WTC11 (cell line): ENCODE measurements around the gene TOP2A. TPM values are rescaled to one million over a fixed set of nuclear protein-coding genes. Genes with fewer than 3 reads are reported as not detected.

Experiments used
- ATAC-seq: fragments of 200-7000 bp; cut with Tn5 transposase; 2 replicates; pipeline ENCODE4 v1.10.0; 2021; ENCODE audit warnings: mild to moderate bottlenecking, moderate library complexity
- CTCF ChIA-PET: fragments of 300-600 bp; sonication (Branson Sonifier 250); formaldehyde crosslinking; loops from one replicate; lab custom pipeline; 2021; ENCODE audit warnings: antibody characterized with exemption; lab: Charles Lee
- POLR2A ChIA-PET: fragments of 350-600 bp; sonication (Branson Sonifier 250); formaldehyde crosslinking; loops from one replicate; lab custom pipeline; 2021; ENCODE audit warnings: antibody characterized with exemption; lab: Charles Lee
- DNase-seq: peaks from one replicate; pipeline ENCODE4 v3.0.0; 2021; ENCODE audit warnings: low spot score
- H3K27ac Mint-ChIP-seq: 2 replicates; pipeline ENCODE4 v1.8.0; 2021; ENCODE audit warnings: mixed read lengths
- H3K27me3 Mint-ChIP-seq: 2 replicates; pipeline ENCODE4 v1.8.0; 2021; ENCODE audit warnings: low read depth, mild to moderate bottlenecking, moderate library complexity, mixed read lengths
- H3K36me3 Mint-ChIP-seq: 2 replicates; pipeline ENCODE4 v1.8.0; 2021; ENCODE audit warnings: mixed read lengths
- H3K4me1 Mint-ChIP-seq: 2 replicates; pipeline ENCODE4 v1.8.0; 2022; ENCODE audit warnings: mixed read lengths
- H3K4me3 Mint-ChIP-seq: 2 replicates; pipeline ENCODE4 v1.8.0; 2021; ENCODE audit warnings: mild to moderate bottlenecking, moderate library complexity, mixed read lengths
- H3K9me3 Mint-ChIP-seq: 2 replicates; pipeline ENCODE4 v1.8.0; 2021; ENCODE audit warnings: mixed read lengths
- ATF6 ChIP-seq: sonication (generic); formaldehyde crosslinking; IDR thresholded peaks from 2 replicates; pipeline ENCODE4 v1.8.1; 2023; ENCODE audit warnings: mild to moderate bottlenecking, missing genetic modification reagents
- CBFB ChIP-seq: sonication (generic); formaldehyde crosslinking; IDR thresholded peaks from 2 replicates; pipeline ENCODE4 v1.8.1; 2022; ENCODE audit warnings: mild to moderate bottlenecking, low read depth, missing genetic modification reagents
- CREM ChIP-seq: sonication (generic); formaldehyde crosslinking; IDR thresholded peaks from 2 replicates; pipeline ENCODE4 v1.8.1; 2022; ENCODE audit warnings: mild to moderate bottlenecking, missing genetic modification reagents, moderate library complexity
- E2F1 ChIP-seq: sonication (generic); formaldehyde crosslinking; IDR thresholded peaks from 2 replicates; pipeline ENCODE4 v1.8.0; 2022; ENCODE audit warnings: mild to moderate bottlenecking, missing genetic modification reagents
- HMGA2 ChIP-seq: fragments of 250-450 bp; sonication (Bioruptor Pico); IDR thresholded peaks from 2 replicates; pipeline ENCODE4 v1.4.0; 2021; ENCODE audit warnings: mild to moderate bottlenecking, moderate library complexity
- MYBL2 ChIP-seq: sonication (generic); formaldehyde crosslinking; IDR thresholded peaks from 2 replicates; pipeline ENCODE4 v1.8.1; 2023; ENCODE audit warnings: mild to moderate bottlenecking, moderate library complexity, missing genetic modification reagents
- NFATC4 ChIP-seq: fragments of 250-450 bp; sonication (Bioruptor Pico); IDR thresholded peaks from 2 replicates; pipeline ENCODE4 v1.9.0; 2021; ENCODE audit warnings: mild to moderate bottlenecking
- NFYB ChIP-seq: sonication (generic); formaldehyde crosslinking; conservative IDR thresholded peaks from 2 replicates; pipeline ENCODE4 v1.8.0; 2022; ENCODE audit warnings: low read depth, missing genetic modification reagents
- NR2C2 ChIP-seq: sonication (generic); formaldehyde crosslinking; IDR thresholded peaks from 2 replicates; pipeline ENCODE4 v1.8.0; 2022; ENCODE audit warnings: mild to moderate bottlenecking, missing genetic modification reagents
- NR3C1 ChIP-seq: sonication (generic); formaldehyde crosslinking; conservative IDR thresholded peaks from 2 replicates; pipeline ENCODE4 v1.8.1; 2023; ENCODE audit warnings: low read depth, mild to moderate bottlenecking, missing genetic modification reagents
- PREB ChIP-seq: sonication (generic); formaldehyde crosslinking; IDR thresholded peaks from 2 replicates; pipeline ENCODE4 v1.8.1; 2022; ENCODE audit warnings: mild to moderate bottlenecking, missing genetic modification reagents, moderate library complexity, borderline replicate concordance
- SMAD3 ChIP-seq: sonication (generic); formaldehyde crosslinking; IDR thresholded peaks from 2 replicates; pipeline ENCODE4 v1.8.0; 2022; ENCODE audit warnings: missing genetic modification reagents, mild to moderate bottlenecking, borderline replicate concordance
- ZNF138 ChIP-seq: sonication (generic); formaldehyde crosslinking; conservative IDR thresholded peaks from 2 replicates; pipeline ENCODE4 v1.8.1; 2022; ENCODE audit warnings: mild to moderate bottlenecking, moderate library complexity, missing genetic modification reagents
- ZNF671 ChIP-seq: fragments of 250-450 bp; sonication (Bioruptor Pico); IDR thresholded peaks from 2 replicates; pipeline ENCODE4 v1.8.0; 2021; ENCODE audit warnings: mild to moderate bottlenecking
- total RNA-seq: library from RNA; stranded (reverse); gene quantifications from 3 replicates; pipeline ENCODE4 v1.2.3, GENCODE V29; 2021
- TF ChIP-seq, protein P1 (sequence below): fragments of 250-450 bp; sonication (Bioruptor Pico); conservative IDR thresholded peaks from 2 replicates; pipeline ENCODE4 v1.9.0; 2021; ENCODE audit warnings: mild to moderate bottlenecking
- TF ChIP-seq, protein P2 (sequence below): fragments of 200-600 bp; IDR thresholded peaks from 2 replicates; pipeline ENCODE4 v1.8.0; 2022; ENCODE audit warnings: antibody characterized with exemption
- TF ChIP-seq, protein P3 (sequence below): sonication (generic); formaldehyde crosslinking; IDR thresholded peaks from 2 replicates; pipeline ENCODE4 v1.8.1; 2022; ENCODE audit warnings: low read depth, mild to moderate bottlenecking, moderate library complexity, missing genetic modification reagents, borderline replicate concordance
- TF ChIP-seq, protein P4 (sequence below): sonication (generic); formaldehyde crosslinking; conservative IDR thresholded peaks from 2 replicates; pipeline ENCODE4 v1.8.1; 2023; ENCODE audit warnings: mild to moderate bottlenecking, low read depth, missing genetic modification reagents, moderate library complexity

TOP2A gene
- total RNA-seq, 1 experiment from 2014 or later, result 307 TPM

- Mint-ChIP-seq H3K27ac (peak overlapping the region; percentile 58; the same call in 1 of the 2 replicates), H3K4me3 (no peak overlapping the region), H3K4me1 (peaks cover 38% of the 10 kb centered on the region), H3K9me3 (no peaks in the 10 kb centered on the region), H3K36me3 (peaks cover 41% of the 10 kb centered on the region), H3K27me3 (no peaks in the 10 kb centered on the region)
- DNase-seq (no peak), ATAC-seq (no peak)
- POLR2A ChIA-PET, result no interaction called here
- CTCF ChIA-PET, result interaction anchor here (0.6 to 3.0 kb wide), 4 partner anchors 10 to 1540 kb away, joined by 3 to 10 read pairs (median 4); no protein-coding TSS in a partner anchor
- TF ChIP-seq PREB (CRISPR knock-in tag), result no peak
Measured at GRCh38 chr17:40453881-40454612, 36.4 kb upstream of the TOP2A start.

DNA sequence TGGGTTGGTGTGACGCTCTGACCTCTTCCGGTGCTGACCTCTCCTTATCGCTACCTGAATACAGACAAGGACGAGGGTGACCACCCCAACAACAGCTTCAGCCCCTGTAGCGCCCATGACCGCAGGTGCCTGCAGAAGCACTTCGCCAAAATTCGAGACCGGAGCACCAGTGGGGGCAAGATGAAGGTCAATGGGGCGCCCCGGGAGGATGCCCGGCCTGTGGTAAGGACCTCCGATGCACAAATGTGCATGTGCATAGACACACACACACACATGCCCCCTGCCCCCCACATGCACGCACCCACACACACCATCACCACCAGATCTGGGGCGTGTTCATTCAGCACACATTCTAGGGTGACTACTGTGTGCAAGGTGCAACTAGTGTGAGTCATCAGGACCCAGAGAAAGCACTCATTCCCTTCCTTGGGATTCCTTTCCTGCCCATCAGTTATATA lies 35.3 kb upstream of the TOP2A start:
- no peak for ATAC-seq
- POLR2A ChIA-PET, result no interaction called here
- H3K4me1 Mint-ChIP-seq, result peaks cover 32% of the 10 kb centered on the region
- peaks cover 41% of the 10 kb centered on the region for H3K36me3 Mint-ChIP-seq
- no peak overlapping the region for H3K4me3 Mint-ChIP-seq
- no peaks in the 10 kb centered on the region for H3K9me3 Mint-ChIP-seq
- no peak overlapping the region for H3K27ac Mint-ChIP-seq
- CTCF ChIA-PET, result interaction anchor here (0.9 to 17.3 kb wide), 2 partner anchors 9 to 22 kb away, joined by 4 to 293 read pairs; no protein-coding TSS in a partner anchor
- H3K27me3 Mint-ChIP-seq, result no peaks in the 10 kb centered on the region
- no peak for DNase-seq
- TF ChIP-seq NFATC4 (no peak), ZNF671 (CRISPR knock-in tag) (no peak), SMAD3 (no peak), CBFB (CRISPR knock-in tag) (no peak), NFYB (no peak), ATF6 (no peak), E2F1 (CRISPR knock-in tag) (no peak), ZNF138 (no peak), HMGA2 (CRISPR knock-in tag) (no peak), NR3C1 (no peak), MYBL2 (CRISPR knock-in tag) (no peak), NR2C2 (CRISPR knock-in tag) (no peak), CREM (no peak)
- TF ChIP-seq, protein P1, sequence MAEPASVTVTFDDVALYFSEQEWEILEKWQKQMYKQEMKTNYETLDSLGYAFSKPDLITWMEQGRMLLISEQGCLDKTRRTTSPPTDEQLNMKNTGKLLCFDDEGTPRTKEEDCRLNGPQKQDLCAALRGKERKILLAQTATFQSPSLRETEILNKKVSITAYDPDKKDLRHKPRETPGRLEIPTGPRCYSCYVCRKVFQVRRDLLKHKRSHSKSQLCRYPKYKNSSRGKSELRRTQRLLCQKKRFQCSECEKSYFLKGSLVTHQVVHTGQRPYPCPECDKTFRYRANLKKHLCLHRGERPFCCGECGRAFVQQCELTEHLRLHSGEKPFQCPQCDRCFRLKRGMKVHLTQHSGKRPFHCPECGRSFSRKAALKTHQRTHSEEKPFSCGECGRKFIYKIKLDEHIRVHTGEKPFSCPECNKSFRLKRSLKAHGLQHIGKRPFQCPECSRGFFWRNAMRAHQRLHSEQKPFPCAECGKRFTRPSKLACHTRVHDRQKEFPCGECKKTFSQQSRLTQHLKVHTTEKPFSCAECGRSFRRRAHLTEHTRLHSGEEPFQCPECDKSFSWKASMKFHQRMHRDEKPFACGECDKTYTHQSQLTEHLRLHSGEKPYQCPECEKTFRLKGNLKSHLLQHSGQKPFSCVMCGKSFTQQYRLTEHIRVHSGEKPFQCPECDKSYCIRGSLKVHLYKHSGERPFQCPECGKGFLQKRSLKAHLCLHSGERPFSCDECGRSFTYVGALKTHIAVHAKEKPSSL (CRISPR knock-in tag), result no peak
- TF ChIP-seq, protein P2, sequence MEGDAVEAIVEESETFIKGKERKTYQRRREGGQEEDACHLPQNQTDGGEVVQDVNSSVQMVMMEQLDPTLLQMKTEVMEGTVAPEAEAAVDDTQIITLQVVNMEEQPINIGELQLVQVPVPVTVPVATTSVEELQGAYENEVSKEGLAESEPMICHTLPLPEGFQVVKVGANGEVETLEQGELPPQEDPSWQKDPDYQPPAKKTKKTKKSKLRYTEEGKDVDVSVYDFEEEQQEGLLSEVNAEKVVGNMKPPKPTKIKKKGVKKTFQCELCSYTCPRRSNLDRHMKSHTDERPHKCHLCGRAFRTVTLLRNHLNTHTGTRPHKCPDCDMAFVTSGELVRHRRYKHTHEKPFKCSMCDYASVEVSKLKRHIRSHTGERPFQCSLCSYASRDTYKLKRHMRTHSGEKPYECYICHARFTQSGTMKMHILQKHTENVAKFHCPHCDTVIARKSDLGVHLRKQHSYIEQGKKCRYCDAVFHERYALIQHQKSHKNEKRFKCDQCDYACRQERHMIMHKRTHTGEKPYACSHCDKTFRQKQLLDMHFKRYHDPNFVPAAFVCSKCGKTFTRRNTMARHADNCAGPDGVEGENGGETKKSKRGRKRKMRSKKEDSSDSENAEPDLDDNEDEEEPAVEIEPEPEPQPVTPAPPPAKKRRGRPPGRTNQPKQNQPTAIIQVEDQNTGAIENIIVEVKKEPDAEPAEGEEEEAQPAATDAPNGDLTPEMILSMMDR, result no peak
- TF ChIP-seq, protein P3, sequence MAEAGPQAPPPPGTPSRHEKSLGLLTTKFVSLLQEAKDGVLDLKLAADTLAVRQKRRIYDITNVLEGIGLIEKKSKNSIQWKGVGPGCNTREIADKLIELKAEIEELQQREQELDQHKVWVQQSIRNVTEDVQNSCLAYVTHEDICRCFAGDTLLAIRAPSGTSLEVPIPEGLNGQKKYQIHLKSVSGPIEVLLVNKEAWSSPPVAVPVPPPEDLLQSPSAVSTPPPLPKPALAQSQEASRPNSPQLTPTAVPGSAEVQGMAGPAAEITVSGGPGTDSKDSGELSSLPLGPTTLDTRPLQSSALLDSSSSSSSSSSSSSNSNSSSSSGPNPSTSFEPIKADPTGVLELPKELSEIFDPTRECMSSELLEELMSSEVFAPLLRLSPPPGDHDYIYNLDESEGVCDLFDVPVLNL (CRISPR knock-in tag), result no peak
- TF ChIP-seq, protein P4, sequence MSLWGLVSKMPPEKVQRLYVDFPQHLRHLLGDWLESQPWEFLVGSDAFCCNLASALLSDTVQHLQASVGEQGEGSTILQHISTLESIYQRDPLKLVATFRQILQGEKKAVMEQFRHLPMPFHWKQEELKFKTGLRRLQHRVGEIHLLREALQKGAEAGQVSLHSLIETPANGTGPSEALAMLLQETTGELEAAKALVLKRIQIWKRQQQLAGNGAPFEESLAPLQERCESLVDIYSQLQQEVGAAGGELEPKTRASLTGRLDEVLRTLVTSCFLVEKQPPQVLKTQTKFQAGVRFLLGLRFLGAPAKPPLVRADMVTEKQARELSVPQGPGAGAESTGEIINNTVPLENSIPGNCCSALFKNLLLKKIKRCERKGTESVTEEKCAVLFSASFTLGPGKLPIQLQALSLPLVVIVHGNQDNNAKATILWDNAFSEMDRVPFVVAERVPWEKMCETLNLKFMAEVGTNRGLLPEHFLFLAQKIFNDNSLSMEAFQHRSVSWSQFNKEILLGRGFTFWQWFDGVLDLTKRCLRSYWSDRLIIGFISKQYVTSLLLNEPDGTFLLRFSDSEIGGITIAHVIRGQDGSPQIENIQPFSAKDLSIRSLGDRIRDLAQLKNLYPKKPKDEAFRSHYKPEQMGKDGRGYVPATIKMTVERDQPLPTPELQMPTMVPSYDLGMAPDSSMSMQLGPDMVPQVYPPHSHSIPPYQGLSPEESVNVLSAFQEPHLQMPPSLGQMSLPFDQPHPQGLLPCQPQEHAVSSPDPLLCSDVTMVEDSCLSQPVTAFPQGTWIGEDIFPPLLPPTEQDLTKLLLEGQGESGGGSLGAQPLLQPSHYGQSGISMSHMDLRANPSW (CRISPR knock-in tag), result no peak
